HEK293T (cell line): ENCODE results near the gene LYRM9.

Experiments used
- BHLHE40 ChIP-seq: fragments of 450-650 bp; IDR thresholded peaks from 2 replicates; pipeline ENCODE4 v1.6.1; 2016; ENCODE audit warnings: mild to moderate bottlenecking, moderate library complexity, borderline replicate concordance
- HDGF ChIP-seq: fragments of 450-650 bp; IDR thresholded peaks from 2 replicates; pipeline ENCODE4 v1.6.1; 2017; ENCODE audit warnings: antibody characterized with exemption, borderline replicate concordance
- L3MBTL2 ChIP-seq: fragments of 450-650 bp; conservative IDR thresholded peaks from 2 replicates; pipeline ENCODE4 v1.6.1; 2016; ENCODE audit warnings: mild to moderate bottlenecking

GRCh38 chr17:27914382-27914781, 21.2 kb upstream of the LYRM9 start:
- TF ChIP-seq HDGF (no peak), L3MBTL2 (no peak), BHLHE40 (no peak)
